Panc1 (cell line): Measurements from ENCODE around the gene RALGPS1. TPM values are rescaled to one million over a fixed set of nuclear protein-coding genes. Genes with fewer than 3 reads are reported as not detected.

Experiments
- ATAC-seq: fragments of 200-7000 bp; cut with Tn5 transposase; 2 replicates; pipeline ENCODE4 v1.9.1; 2020; ENCODE audit warnings: mild to moderate bottlenecking, moderate library complexity
- BruUV-seq: library from RNA; stranded (reverse); fragments of 400-500 nt; replicated peaks from 2 replicates; lab custom pipeline; 2021; lab: Mats Ljungman, UMichigan
- CTCF ChIA-PET: fragments of 300-600 bp; sonication (Branson Sonifier 250); formaldehyde crosslinking; loops from one replicate; lab custom pipeline; 2022; ENCODE audit warnings: antibody characterized with exemption; lab: Charles Lee
- POLR2A ChIA-PET: fragments of 300-600 bp; sonication (Branson Sonifier 250); formaldehyde crosslinking; loops from one replicate; lab custom pipeline; 2022; ENCODE audit warnings: antibody characterized with exemption; lab: Charles Lee
- DNase-seq: peaks from one replicate; pipeline ENCODE4 v3.0.0-alpha.2; 2010; ENCODE audit warnings: low read depth, low spot score
- H3K27ac ChIP-seq: 2 replicates; pipeline ENCODE4 v1.5.1; 2011; ENCODE audit warnings: mild to moderate bottlenecking, low read length, inconsistent platforms
- H3K27me3 ChIP-seq: fragments of 200-500 bp; sonication (Bioruptor generic); 2 replicates; pipeline ENCODE4 v1.6.0; 2014; ENCODE audit warnings: low read length, inconsistent platforms; ENCODE audit not compliant: control insufficient read depth, insufficient read depth
- H3K36me3 ChIP-seq: fragments of 200-500 bp; sonication (Bioruptor generic); 2 replicates; pipeline ENCODE4 v1.5.1; 2014; ENCODE audit warnings: inconsistent platforms, mild to moderate bottlenecking, low read length, moderate library complexity; ENCODE audit not compliant: control insufficient read depth, insufficient read depth
- H3K4me1 ChIP-seq: 2 replicates; pipeline ENCODE4 v1.5.1; 2011; ENCODE audit warnings: inconsistent platforms, mild to moderate bottlenecking, low read length, moderate library complexity; ENCODE audit not compliant: control insufficient read depth, insufficient read depth
- H3K4me3 ChIP-seq, 2 experiments: 2 replicates each; pipeline ENCODE4 v1.5.1; 2011 to 2012; ENCODE audit warnings: low read depth in 2 of 2, low read length in 2 of 2, mild to moderate bottlenecking in 2 of 2, inconsistent platforms in 1 of 2, moderate library complexity in 1 of 2
- H3K9me3 ChIP-seq: fragments of 200-500 bp; sonication (Bioruptor generic); 2 replicates; pipeline ENCODE4 v1.5.1; 2014; ENCODE audit warnings: low read depth, mild to moderate bottlenecking, inconsistent platforms, low read length, moderate library complexity; ENCODE audit not compliant: control insufficient read depth, insufficient read depth
- POLR2AphosphoS5 ChIP-seq: IDR thresholded peaks from 2 replicates; pipeline ENCODE4 v1.6.1; 2012; ENCODE audit warnings: mild to moderate bottlenecking, low read depth, low read length, moderate library complexity
- SIN3A ChIP-seq: IDR thresholded peaks from 2 replicates; pipeline ENCODE4 v1.6.1; 2012; ENCODE audit warnings: low read depth, mild to moderate bottlenecking, low read length, moderate library complexity, borderline replicate concordance; ENCODE audit not compliant: insufficient read depth
- TCF7L2 ChIP-seq: IDR thresholded peaks from 2 replicates; pipeline ENCODE4 v1.6.1; 2011; ENCODE audit warnings: mild to moderate bottlenecking, low read depth, low read length, inconsistent platforms
- in situ Hi-C: cut with HindIII; loops from 2 replicates; pipeline ENCODE4 v1.10.0; 2016; ENCODE audit warnings: low sequenced_read_pairs, low pct_unique_long_range_greater_than_20kb
- intact Hi-C: fragments of 100-400 bp; cut with micrococcal nuclease; formaldehyde crosslinking; loops from one replicate; pipeline ENCODE4 v1.10.0; 2022; ENCODE audit not compliant: unreplicated experiment
- total RNA-seq: library from RNA; stranded (reverse); gene quantifications from one replicate; pipeline ENCODE4 v1.2.1, GENCODE V29; 2021; ENCODE audit not compliant: unreplicated experiment
- TF ChIP-seq, protein P1 (sequence below), 2 experiments: IDR thresholded peaks; 2 replicates each; pipeline ENCODE4 v1.6.1; 2011 to 2012; ENCODE audit warnings: low read depth in 2 of 2, control low read depth in 1 of 2, low read length in 1 of 2, mild to moderate bottlenecking in 1 of 2, moderate library complexity in 1 of 2; ENCODE audit not compliant: insufficient read depth in 1 of 2
- TF ChIP-seq, protein P2 (sequence below): fragments of 450-650 bp; IDR thresholded peaks from 2 replicates; pipeline ENCODE4 v1.5.1; 2017; ENCODE audit warnings: mild to moderate bottlenecking

RALGPS1 gene
- total RNA-seq, 1 experiment from 2014 or later, result 7.2 TPM

DNA sequence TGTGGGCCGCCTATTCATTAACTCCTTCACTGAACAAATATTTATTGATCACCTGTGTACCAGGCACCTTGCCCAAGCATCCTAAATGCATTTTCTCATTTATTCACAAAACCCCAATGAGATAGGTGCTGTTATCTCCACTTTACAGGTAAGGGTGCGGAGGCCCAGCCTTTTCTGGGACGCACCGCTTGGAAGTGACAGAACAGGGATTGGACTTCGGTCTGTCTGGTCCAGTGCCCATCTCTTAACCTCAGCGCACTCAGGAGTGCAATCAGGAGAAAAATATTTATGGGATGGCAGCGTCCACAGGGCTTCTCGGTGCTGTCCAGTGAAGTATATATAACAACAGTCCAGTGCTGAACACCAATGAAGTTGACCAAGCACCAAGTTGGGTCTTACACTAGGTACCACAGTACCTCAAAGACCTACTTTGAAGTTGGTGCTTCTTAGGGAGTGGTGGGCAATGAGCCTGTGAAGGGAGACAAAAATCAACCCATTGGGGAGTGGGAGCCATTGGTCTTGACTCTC lies 331.1 kb downstream of the RALGPS1 start:
- H3K27ac ChIP-seq, result peak overlapping the region; percentile 73
- no TSS peak for BruUV-seq
- no peaks in the 10 kb centered on the region for H3K9me3 ChIP-seq
- DNase-seq, result no peak
- H3K27me3 ChIP-seq, result no peaks in the 10 kb centered on the region
- TF ChIP-seq TCF7L2, result no peak
- TF ChIP-seq, protein P1, sequence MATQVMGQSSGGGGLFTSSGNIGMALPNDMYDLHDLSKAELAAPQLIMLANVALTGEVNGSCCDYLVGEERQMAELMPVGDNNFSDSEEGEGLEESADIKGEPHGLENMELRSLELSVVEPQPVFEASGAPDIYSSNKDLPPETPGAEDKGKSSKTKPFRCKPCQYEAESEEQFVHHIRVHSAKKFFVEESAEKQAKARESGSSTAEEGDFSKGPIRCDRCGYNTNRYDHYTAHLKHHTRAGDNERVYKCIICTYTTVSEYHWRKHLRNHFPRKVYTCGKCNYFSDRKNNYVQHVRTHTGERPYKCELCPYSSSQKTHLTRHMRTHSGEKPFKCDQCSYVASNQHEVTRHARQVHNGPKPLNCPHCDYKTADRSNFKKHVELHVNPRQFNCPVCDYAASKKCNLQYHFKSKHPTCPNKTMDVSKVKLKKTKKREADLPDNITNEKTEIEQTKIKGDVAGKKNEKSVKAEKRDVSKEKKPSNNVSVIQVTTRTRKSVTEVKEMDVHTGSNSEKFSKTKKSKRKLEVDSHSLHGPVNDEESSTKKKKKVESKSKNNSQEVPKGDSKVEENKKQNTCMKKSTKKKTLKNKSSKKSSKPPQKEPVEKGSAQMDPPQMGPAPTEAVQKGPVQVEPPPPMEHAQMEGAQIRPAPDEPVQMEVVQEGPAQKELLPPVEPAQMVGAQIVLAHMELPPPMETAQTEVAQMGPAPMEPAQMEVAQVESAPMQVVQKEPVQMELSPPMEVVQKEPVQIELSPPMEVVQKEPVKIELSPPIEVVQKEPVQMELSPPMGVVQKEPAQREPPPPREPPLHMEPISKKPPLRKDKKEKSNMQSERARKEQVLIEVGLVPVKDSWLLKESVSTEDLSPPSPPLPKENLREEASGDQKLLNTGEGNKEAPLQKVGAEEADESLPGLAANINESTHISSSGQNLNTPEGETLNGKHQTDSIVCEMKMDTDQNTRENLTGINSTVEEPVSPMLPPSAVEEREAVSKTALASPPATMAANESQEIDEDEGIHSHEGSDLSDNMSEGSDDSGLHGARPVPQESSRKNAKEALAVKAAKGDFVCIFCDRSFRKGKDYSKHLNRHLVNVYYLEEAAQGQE (IDR thresholded peaks at IDR 0.05; ENCODE audit: insufficient read depth in 1 of 2, low read depth in 2 of 2, low read length in 1 of 2), result no peak
- no peak for TF ChIP-seq SIN3A
- no peak for TF ChIP-seq POLR2AphosphoS5
- TF ChIP-seq, protein P2, sequence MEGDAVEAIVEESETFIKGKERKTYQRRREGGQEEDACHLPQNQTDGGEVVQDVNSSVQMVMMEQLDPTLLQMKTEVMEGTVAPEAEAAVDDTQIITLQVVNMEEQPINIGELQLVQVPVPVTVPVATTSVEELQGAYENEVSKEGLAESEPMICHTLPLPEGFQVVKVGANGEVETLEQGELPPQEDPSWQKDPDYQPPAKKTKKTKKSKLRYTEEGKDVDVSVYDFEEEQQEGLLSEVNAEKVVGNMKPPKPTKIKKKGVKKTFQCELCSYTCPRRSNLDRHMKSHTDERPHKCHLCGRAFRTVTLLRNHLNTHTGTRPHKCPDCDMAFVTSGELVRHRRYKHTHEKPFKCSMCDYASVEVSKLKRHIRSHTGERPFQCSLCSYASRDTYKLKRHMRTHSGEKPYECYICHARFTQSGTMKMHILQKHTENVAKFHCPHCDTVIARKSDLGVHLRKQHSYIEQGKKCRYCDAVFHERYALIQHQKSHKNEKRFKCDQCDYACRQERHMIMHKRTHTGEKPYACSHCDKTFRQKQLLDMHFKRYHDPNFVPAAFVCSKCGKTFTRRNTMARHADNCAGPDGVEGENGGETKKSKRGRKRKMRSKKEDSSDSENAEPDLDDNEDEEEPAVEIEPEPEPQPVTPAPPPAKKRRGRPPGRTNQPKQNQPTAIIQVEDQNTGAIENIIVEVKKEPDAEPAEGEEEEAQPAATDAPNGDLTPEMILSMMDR, result no peak
- no peaks in the 10 kb centered on the region for H3K36me3 ChIP-seq
- peaks cover 4% of the 10 kb centered on the region for H3K4me1 ChIP-seq
- ChIA-PET POLR2A (no interaction called here), CTCF (no interaction called here)
- in situ Hi-C loops, result no loop called here
- ATAC-seq, result no peak
- intact Hi-C loops, result no loop called here
- peak overlapping the region; percentile 55 to 78 for H3K4me3 ChIP-seq

DNA sequence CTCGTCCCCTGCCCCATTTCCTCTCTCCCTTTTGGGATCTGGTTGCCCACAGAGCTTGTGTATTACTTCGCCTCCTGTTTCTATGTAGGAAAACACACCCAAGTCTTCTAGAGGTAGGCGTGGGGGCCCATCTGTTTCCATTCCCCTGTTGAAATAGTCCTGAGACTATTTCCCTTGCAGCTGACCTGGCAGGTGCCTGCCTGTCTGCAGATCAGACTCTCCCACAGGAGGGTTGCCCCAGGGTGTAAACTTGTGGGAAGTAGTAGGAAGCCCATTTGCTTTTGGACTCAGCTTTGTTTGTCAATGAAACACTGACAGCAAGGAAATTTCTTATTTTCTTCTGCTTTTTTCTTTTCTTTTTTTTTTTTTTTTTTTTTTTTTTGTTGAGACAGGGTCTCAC lies 333.7 kb downstream of the RALGPS1 start:
- Histone ChIP-seq H3K27ac (no peak overlapping the region), H3K4me3 (no peak overlapping the region), H3K27me3 (no peaks in the 10 kb centered on the region), H3K36me3 (no peaks in the 10 kb centered on the region), H3K9me3 (no peaks in the 10 kb centered on the region), H3K4me1 (peaks cover 4% of the 10 kb centered on the region)
- DNase-seq (no peak), ATAC-seq (no peak)
- TF ChIP-seq, protein P2, result no peak
- TF ChIP-seq SIN3A, result no peak
- in situ Hi-C loops (no loop called here), intact Hi-C loops (no loop called here)
- BruUV-seq, result no TSS peak
- POLR2A ChIA-PET, result no interaction called here
- CTCF ChIA-PET, result no interaction called here
